Renal pelvis (tissue), 4 donors: ENCODE data around the gene ZNF385C. TPM values are rescaled to one million over a fixed set of nuclear protein-coding genes. Genes with fewer than 3 reads are reported as not detected.

ENCODE experiments used
- DNase-seq: peaks from one replicate; pipeline ENCODE4 v3.0.0-alpha.2; 2013
- polyA plus RNA-seq, 3 donors: library from polyadenylated mRNA; unstranded; fragments of 120-200 nt; gene quantifications; one replicate each; pipeline ENCODE4 v1.2.1, GENCODE V29; 2013; ENCODE audit not compliant: insufficient read length in 3 of 3

ZNF385C gene
- polyA plus RNA-seq, 3 donors: 6.3 to 9.0 (median 6.9) TPM

GRCh38 chr17:41989702-41990419 lies 108.4 kb downstream of the ZNF385C start:
- no peak for DNase-seq

GRCh38 chr17:41988418-41988817 lies 109.9 kb downstream of the ZNF385C start:
- DNase-seq: no peak

- no peak for DNase-seq
Measured at GRCh38 chr17:41987642-41988041, 110.6 kb downstream of the ZNF385C start.

GRCh38 chr17:41986634-41987033 lies 111.6 kb downstream of the ZNF385C start:
- DNase-seq: no peak

- no peak for DNase-seq
Measured at GRCh38 chr17:41985919-41986318, 112.4 kb downstream of the ZNF385C start.

- DNase-seq: no peak
Measured at GRCh38 chr17:41984454-41984853, 113.8 kb downstream of the ZNF385C start.

GRCh38 chr17:41982026-41982760 lies 116.1 kb downstream of the ZNF385C start:
- no peak for DNase-seq

- DNase-seq: no peak
Measured at GRCh38 chr17:41977991-41978390, 120.3 kb downstream of the ZNF385C start.

GRCh38 chr17:41976142-41976768 lies 122.0 kb downstream of the ZNF385C start:
- DNase-seq: no peak

Other genes with a start within 250 kb of the ZNF385C start
- gene KLHL11, start 233.1 kb downstream of the ZNF385C start, polyA plus RNA-seq: 10 to 100 TPM in 2 of 3 donors, 1 to 10 TPM in 1; 8.7 to 12.1 (median 10.3) TPM
- 10 to 100 TPM; 89.5 to 92.9 (median 90.9) TPM for gene ACLY, start 179.5 kb downstream of the ZNF385C start, polyA plus RNA-seq
- 1 to 10 TPM; 5.9 to 8.6 (median 7.6) TPM for gene ODAD4, start 167.9 kb downstream of the ZNF385C start, polyA plus RNA-seq
- gene CNP, start 131.7 kb downstream of the ZNF385C start, polyA plus RNA-seq: 10 to 100 TPM; 68.3 to 81.0 (median 77.0) TPM
- 100 to 1,000 TPM; 140 to 165 (median 150) TPM for gene DNAJC7, start 81.0 kb downstream of the ZNF385C start, polyA plus RNA-seq
- 10 to 100 TPM; 54.6 to 58.4 (median 57.2) TPM for gene NKIRAS2, start 78.4 kb downstream of the ZNF385C start, polyA plus RNA-seq
- gene C17orf113, start 47.9 kb downstream of the ZNF385C start, polyA plus RNA-seq: 1 to 10 TPM; 3.8 to 6.2 (median 5.5) TPM
- 10 to 100 TPM in 1 of 3 donors, 1 to 10 TPM in 2; 8.6 to 11.2 (median 9.3) TPM for gene DHX58, start 14.2 kb upstream of the ZNF385C start, polyA plus RNA-seq
- gene KAT2A, start 22.9 kb upstream of the ZNF385C start, polyA plus RNA-seq: 10 to 100 TPM; 64.7 to 73.3 (median 71.1) TPM
- under 1 TPM; 0.30 to 0.50 (median 0.49) TPM for gene HSPB9, start 24.3 kb upstream of the ZNF385C start, polyA plus RNA-seq
- gene RAB5C, start 56.5 kb upstream of the ZNF385C start, polyA plus RNA-seq: 100 to 1,000 TPM; 141 to 155 (median 153) TPM
- under 1 TPM; 0.04 to 0.10 (median 0.04) TPM for gene KCNH4, start 82.7 kb upstream of the ZNF385C start, polyA plus RNA-seq
- not detected for gene HCRT, start 87.0 kb upstream of the ZNF385C start, polyA plus RNA-seq
- gene GHDC, start 96.0 kb upstream of the ZNF385C start, polyA plus RNA-seq: 10 to 100 TPM; 18.4 to 21.9 (median 19.3) TPM
- 10 to 100 TPM; 37.5 to 52.7 (median 49.5) TPM for gene STAT5B, start 177.9 kb upstream of the ZNF385C start, polyA plus RNA-seq
- 1 to 10 TPM; 4.9 to 7.6 (median 6.0) TPM for gene STAT5A, start 190.0 kb upstream of the ZNF385C start, polyA plus RNA-seq